Neural crest cell (in vitro differentiated cells): ENCODE measurements around the gene IPPK. TPM values are rescaled to one million over a fixed set of nuclear protein-coding genes. Genes with fewer than 3 reads are reported as not detected.

Experiments
- DNase-seq: peaks from one replicate; pipeline ENCODE4 v3.0.0; 2021; ENCODE audit warnings: low read depth, mixed read lengths, low spot score
- H3K27ac Mint-ChIP-seq: one replicate; pipeline ENCODE4 v1.8.0; 2021; ENCODE audit warnings: mild to moderate bottlenecking, mixed read lengths; ENCODE audit not compliant: unreplicated experiment
- H3K27me3 Mint-ChIP-seq: 2 replicates; pipeline ENCODE4 v1.8.0; 2021; ENCODE audit warnings: low read depth, mild to moderate bottlenecking, mixed read lengths
- H3K36me3 Mint-ChIP-seq: 2 replicates; pipeline ENCODE4 v1.8.0; 2021; ENCODE audit warnings: low read depth, mild to moderate bottlenecking, mixed read lengths
- H3K4me1 Mint-ChIP-seq: 2 replicates; pipeline ENCODE4 v1.8.0; 2021; ENCODE audit warnings: mixed read lengths
- H3K4me3 Mint-ChIP-seq: one replicate; pipeline ENCODE4 v1.8.0; 2021; ENCODE audit warnings: mild to moderate bottlenecking, mixed read lengths
- H3K9me3 Mint-ChIP-seq: 2 replicates; pipeline ENCODE4 v1.8.0; 2021; ENCODE audit warnings: mixed read lengths
- CTCF ChIP-seq: fragments of 200-600 bp; sonication (generic); conservative IDR thresholded peaks from 2 replicates; pipeline ENCODE4 v1.5.0; 2021; ENCODE audit warnings: antibody characterized with exemption, mild to moderate bottlenecking
- total RNA-seq: library from RNA; stranded (reverse); gene quantifications from 2 replicates; pipeline ENCODE4 v1.2.1, GENCODE V29; 2021

Gene IPPK
- total RNA-seq, 1 donor from 2014 or later = 13.1 TPM

DNA sequence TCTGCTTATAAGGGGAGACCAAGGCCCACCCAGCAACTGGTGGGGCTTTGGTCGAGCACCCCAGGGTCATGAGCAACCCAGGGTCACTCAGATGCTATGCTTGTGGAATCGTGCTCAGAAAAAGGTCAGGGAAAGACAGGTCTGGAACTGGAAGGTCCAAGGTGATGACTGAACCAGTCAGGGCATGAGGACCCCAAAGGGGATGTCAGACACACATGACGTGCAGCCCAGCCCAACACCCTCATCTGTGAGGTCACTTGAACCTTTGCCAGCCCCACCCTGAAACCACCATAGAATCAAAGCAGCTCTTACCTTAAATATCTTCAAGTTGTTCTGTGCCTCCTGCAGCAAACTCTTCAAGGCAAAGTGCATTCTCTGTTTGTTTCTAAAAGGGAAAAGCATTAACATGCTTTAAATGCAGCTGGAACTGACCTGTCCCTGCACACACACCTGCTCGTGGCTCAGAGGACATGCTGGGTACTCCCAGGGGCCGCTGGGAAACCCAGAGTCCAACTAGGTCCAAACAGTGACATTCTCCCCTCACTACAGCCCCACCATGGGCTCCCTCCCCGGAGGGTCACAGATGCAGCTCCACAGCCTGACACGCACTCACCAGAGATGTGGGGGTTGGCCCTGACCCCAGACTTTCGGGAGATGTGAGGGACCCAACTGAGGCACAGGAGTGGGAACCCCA lies 29.4 kb downstream of the IPPK start:
- no peak for DNase-seq
- H3K4me1 Mint-ChIP-seq = no peaks in the 10 kb centered on the region
- no peak overlapping the region for H3K4me3 Mint-ChIP-seq
- no peaks in the 10 kb centered on the region for H3K27me3 Mint-ChIP-seq
- H3K9me3 Mint-ChIP-seq = no peaks in the 10 kb centered on the region
- H3K27ac Mint-ChIP-seq = no peak overlapping the region
- no peak for TF ChIP-seq CTCF
- peaks cover 16% of the 10 kb centered on the region for H3K36me3 Mint-ChIP-seq

DNA sequence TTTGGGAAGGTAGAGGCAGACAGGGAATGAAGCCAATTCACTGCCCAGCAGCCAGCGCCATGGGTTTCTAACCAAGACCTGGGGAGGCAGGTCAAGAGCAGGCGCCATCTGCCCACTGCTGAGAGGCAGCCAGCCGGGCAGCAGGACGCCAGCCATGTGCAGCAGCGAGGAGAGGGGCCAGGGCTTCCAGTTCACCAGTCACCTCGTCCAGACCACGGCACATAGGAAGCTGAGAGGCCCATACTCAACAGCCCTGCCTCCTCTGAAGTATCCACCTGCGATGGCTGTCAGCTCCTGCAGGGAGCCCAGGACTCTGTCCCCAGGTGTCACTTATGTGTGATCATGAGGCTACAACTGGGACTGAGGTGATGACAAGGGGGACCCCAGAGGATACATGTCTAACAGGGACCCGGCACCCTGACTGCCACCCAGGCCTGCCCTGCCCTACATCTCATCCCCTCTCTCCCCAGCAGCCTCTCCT lies 30.1 kb downstream of the IPPK start:
- H3K4me1 Mint-ChIP-seq = no peaks in the 10 kb centered on the region
- H3K4me3 Mint-ChIP-seq = no peak overlapping the region
- TF ChIP-seq CTCF = no peak
- no peaks in the 10 kb centered on the region for H3K27me3 Mint-ChIP-seq
- H3K9me3 Mint-ChIP-seq = no peaks in the 10 kb centered on the region
- H3K36me3 Mint-ChIP-seq = peaks cover 9% of the 10 kb centered on the region
- no peak for DNase-seq
- H3K27ac Mint-ChIP-seq = no peak overlapping the region

DNA sequence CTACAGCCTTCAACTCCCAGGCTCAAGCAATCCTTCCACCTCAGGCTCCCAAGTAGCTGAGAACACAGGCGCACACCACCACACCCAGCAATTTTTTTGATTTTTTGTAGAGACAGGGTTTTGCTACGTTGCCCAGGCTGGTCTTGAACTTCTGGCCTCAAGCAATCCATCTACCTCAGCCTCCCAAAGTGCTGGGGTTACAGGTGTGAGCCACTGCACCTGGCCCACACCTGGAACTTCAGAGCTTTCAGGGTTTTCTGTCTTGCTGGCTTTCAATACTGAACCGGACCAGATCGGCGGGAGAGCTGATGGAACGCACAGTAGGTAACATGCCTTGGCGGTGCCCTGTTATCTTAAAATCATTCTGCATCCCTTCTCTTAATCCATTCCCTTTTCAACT lies 30.8 kb downstream of the IPPK start:
- peaks cover 8% of the 10 kb centered on the region for H3K36me3 Mint-ChIP-seq
- no peak overlapping the region for H3K27ac Mint-ChIP-seq

GRCh38 chr9:92638621-92639101 lies 31.3 kb downstream of the IPPK start:
- H3K9me3 Mint-ChIP-seq = no peaks in the 10 kb centered on the region
- no peak for DNase-seq
- no peak overlapping the region for H3K4me3 Mint-ChIP-seq
- no peak overlapping the region for H3K27ac Mint-ChIP-seq
- peaks cover 7% of the 10 kb centered on the region for H3K36me3 Mint-ChIP-seq
- peaks cover 3% of the 10 kb centered on the region for H3K4me1 Mint-ChIP-seq
- no peaks in the 10 kb centered on the region for H3K27me3 Mint-ChIP-seq
- no peak for TF ChIP-seq CTCF

More for the DNA sequence above, 30.8 kb downstream of the IPPK start:
- Mint-ChIP-seq H3K27me3 (no peaks in the 10 kb centered on the region), H3K4me1 (peaks cover 3% of the 10 kb centered on the region), H3K9me3 (no peaks in the 10 kb centered on the region), H3K4me3 (no peak overlapping the region)
- no peak for TF ChIP-seq CTCF
- no peak for DNase-seq

- no peak for DNase-seq
- Mint-ChIP-seq H3K9me3 (no peaks in the 10 kb centered on the region), H3K36me3 (peaks cover 5% of the 10 kb centered on the region), H3K27me3 (no peaks in the 10 kb centered on the region), H3K4me3 (no peak overlapping the region), H3K4me1 (peaks cover 3% of the 10 kb centered on the region), H3K27ac (no peak overlapping the region)
- TF ChIP-seq CTCF = no peak
Measured at GRCh38 chr9:92637886-92638620, 31.9 kb downstream of the IPPK start.
